ENCODE data around the gene RAD51B. TPM values are rescaled to one million over a fixed set of nuclear protein-coding genes. Genes with fewer than 3 reads are reported as not detected.

RAD51B gene
- total RNA-seq, 1 experiment from 2014 or later, result 29.9 TPM

- CTCF ChIA-PET, result no interaction called here
- intact Hi-C loops (cut with micrococcal nuclease; ENCODE audit: unreplicated experiment), result no loop called here
Measured at GRCh38 chr14:68561531-68562007, 742.0 kb downstream of the RAD51B start.

GRCh38 chr14:68562911-68563250 is 743.3 kb downstream of the RAD51B start:
- intact Hi-C loops (cut with micrococcal nuclease; ENCODE audit: unreplicated experiment), result no loop called here

More at GRCh38 chr14:68561531-68562007, 742.0 kb downstream of the RAD51B start:
- BruUV-seq (replicated peaks), result no TSS peak
- Histone ChIP-seq H3K4me2 (peak overlapping the region; percentile 93), H3K79me2 (ENCODE audit: low read depth) (peaks cover 92% of the 10 kb centered on the region), H3F3A (ENCODE audit: insufficient read depth, low read depth) (peaks cover 56% of the 10 kb centered on the region), H3K9me2 (ENCODE audit: insufficient read depth) (no peaks in the 10 kb centered on the region), H2AFZ (no peak overlapping the region), H3K27me3 (ENCODE audit: insufficient read depth, low read depth) (no peaks in the 10 kb centered on the region), H3K27ac (peak overlapping the region; percentile 96), H4K20me1 (ENCODE audit: insufficient read depth) (no peaks in the 10 kb centered on the region), H3K9me3 (ENCODE audit: insufficient read depth, low read depth) (peaks cover 3% of the 10 kb centered on the region; the same call in 1 of the 2 replicates), H3K4me1 (replicated peaks; ENCODE audit: insufficient read depth) (peaks cover 59% of the 10 kb centered on the region), H3K4me3 (peak overlapping the region; percentile 64; the same call in 1 of the 2 replicates), H3K36me3 (ENCODE audit: low read depth) (peaks cover 54% of the 10 kb centered on the region)
- POLR2A ChIA-PET (ENCODE audit: unreplicated experiment), result no interaction called here
- DNase-seq, result no peak
- no peak for TF ChIP-seq CTCF (conservative IDR thresholded peaks at IDR 0.05)
- no peak for TF ChIP-seq EZH2 (IDR thresholded peaks at IDR 0.05; ENCODE audit: low read depth)

GRCh38 chr14:68563251-68564131 is 743.9 kb downstream of the RAD51B start:
- H3K27ac ChIP-seq, result peak overlapping the region; percentile 96
- no peaks in the 10 kb centered on the region for H4K20me1 ChIP-seq (ENCODE audit: insufficient read depth)
- POLR2A ChIA-PET (ENCODE audit: unreplicated experiment), result interaction anchor here (0.8 kb wide), 1 partner anchor 15 kb away, joined by 24 read pairs; no protein-coding TSS in a partner anchor
- no peak overlapping the region for H2AFZ ChIP-seq
- TF ChIP-seq EZH2 (IDR thresholded peaks at IDR 0.05; ENCODE audit: low read depth) (no peak), CTCF (conservative IDR thresholded peaks at IDR 0.05) (no peak)
- H3K36me3 ChIP-seq (ENCODE audit: low read depth), result peaks cover 37% of the 10 kb centered on the region
- H3K9me3 ChIP-seq (ENCODE audit: insufficient read depth, low read depth), result peaks cover 1% of the 10 kb centered on the region; the same call in 1 of the 2 replicates
- H3K4me1 ChIP-seq (replicated peaks; ENCODE audit: insufficient read depth), result peaks cover 73% of the 10 kb centered on the region
- H3K79me2 ChIP-seq (ENCODE audit: low read depth), result peaks cover 92% of the 10 kb centered on the region
- CTCF ChIA-PET, result no interaction called here
- H3K27me3 ChIP-seq (ENCODE audit: insufficient read depth, low read depth), result no peaks in the 10 kb centered on the region
- H3K4me2 ChIP-seq, result peak overlapping the region; percentile 93
- DNase-seq, result peak in 1 of 2 experiments; percentile 90
- no peaks in the 10 kb centered on the region; the same call in 1 of the 2 replicates for H3K9me2 ChIP-seq (ENCODE audit: insufficient read depth)
- intact Hi-C loops (cut with micrococcal nuclease; ENCODE audit: unreplicated experiment), result no loop called here
- H3K4me3 ChIP-seq, result peak overlapping the region; percentile 64
- peaks cover 68% of the 10 kb centered on the region for H3F3A ChIP-seq (ENCODE audit: insufficient read depth, low read depth)
- BruUV-seq (replicated peaks), result no TSS peak

More at GRCh38 chr14:68562911-68563250, 743.3 kb downstream of the RAD51B start:
- Histone ChIP-seq H3K36me3 (ENCODE audit: low read depth) (peaks cover 43% of the 10 kb centered on the region), H3K4me2 (peak overlapping the region; percentile 93), H3K4me3 (peak overlapping the region; percentile 64), H3F3A (ENCODE audit: insufficient read depth, low read depth) (peaks cover 62% of the 10 kb centered on the region), H3K4me1 (replicated peaks; ENCODE audit: insufficient read depth) (peaks cover 67% of the 10 kb centered on the region), H3K9me3 (ENCODE audit: insufficient read depth, low read depth) (peaks cover 3% of the 10 kb centered on the region; the same call in 1 of the 2 replicates), H3K79me2 (ENCODE audit: low read depth) (peaks cover 92% of the 10 kb centered on the region), H3K9me2 (ENCODE audit: insufficient read depth) (no peaks in the 10 kb centered on the region; the same call in 1 of the 2 replicates), H3K27me3 (ENCODE audit: insufficient read depth, low read depth) (no peaks in the 10 kb centered on the region), H2AFZ (no peak overlapping the region), H3K27ac (peak overlapping the region; percentile 96), H4K20me1 (ENCODE audit: insufficient read depth) (no peaks in the 10 kb centered on the region)
- BruUV-seq (replicated peaks), result no TSS peak
- ChIA-PET POLR2A (ENCODE audit: unreplicated experiment) (no interaction called here), CTCF (no interaction called here)
- TF ChIP-seq CTCF (conservative IDR thresholded peaks at IDR 0.05) (no peak), EZH2 (IDR thresholded peaks at IDR 0.05; ENCODE audit: low read depth) (no peak)
- DNase-seq, result no peak
